H9 (cell line): ENCODE data around the gene PDRG1. TPM values are rescaled to one million over a fixed set of nuclear protein-coding genes. Genes with fewer than 3 reads are reported as not detected.

Source experiments
- DNase-seq: peaks from one replicate; pipeline ENCODE4 v3.0.0-alpha.2; 2017
- H2AFZ ChIP-seq: one replicate; pipeline ENCODE4 v1.6.1; 2013; ENCODE audit warnings: mild to moderate bottlenecking, low read length, control low read depth, moderate library complexity
- H2AK5ac ChIP-seq: 2 replicates; pipeline ENCODE4 v1.6.1; 2013; ENCODE audit warnings: low read length, control low read depth, mixed read lengths; ENCODE audit not compliant: insufficient read length
- H2BK120ac ChIP-seq: one replicate; pipeline ENCODE4 v1.6.1; 2013; ENCODE audit warnings: low read depth, mild to moderate bottlenecking, low read length, control low read depth, inconsistent platforms; ENCODE audit not compliant: poor library complexity, severe bottlenecking
- H2BK12ac ChIP-seq: 2 replicates; pipeline ENCODE4 v1.6.1; 2013; ENCODE audit warnings: low read length, control low read depth, mixed read lengths, low read depth; ENCODE audit not compliant: insufficient read length
- H2BK15ac ChIP-seq: 2 replicates; pipeline ENCODE4 v1.6.1; 2013; ENCODE audit warnings: low read depth, low read length, control low read depth
- H2BK20ac ChIP-seq: one replicate; pipeline ENCODE4 v1.6.1; 2013; ENCODE audit warnings: low read depth, mild to moderate bottlenecking, low read length, control low read depth, inconsistent platforms; ENCODE audit not compliant: poor library complexity, severe bottlenecking
- H2BK5ac ChIP-seq: 2 replicates; pipeline ENCODE4 v1.6.1; 2013; ENCODE audit warnings: low read length, control low read depth, mixed read lengths; ENCODE audit not compliant: insufficient read length
- H3K14ac ChIP-seq: 2 replicates; pipeline ENCODE4 v1.6.1; 2013; ENCODE audit warnings: low read length, control low read depth; ENCODE audit not compliant: insufficient read depth
- H3K18ac ChIP-seq: 2 replicates; pipeline ENCODE4 v1.6.1; 2013; ENCODE audit warnings: low read depth, mild to moderate bottlenecking, mixed read lengths, low read length, control low read depth; ENCODE audit not compliant: insufficient read length
- H3K23ac ChIP-seq: 2 replicates; pipeline ENCODE4 v1.6.1; 2013; ENCODE audit warnings: low read length, control low read depth, mixed read lengths, low read depth; ENCODE audit not compliant: insufficient read length
- H3K23me2 ChIP-seq: 2 replicates; pipeline ENCODE4 v1.6.1; 2013; ENCODE audit warnings: low read depth, mild to moderate bottlenecking, mixed read lengths, low read length, control low read depth; ENCODE audit not compliant: insufficient read length, poor library complexity, severe bottlenecking
- H3K27ac ChIP-seq: 2 replicates; pipeline ENCODE4 v1.5.1; 2013; ENCODE audit warnings: low read length, control low read depth, mixed read lengths, low read depth; ENCODE audit not compliant: insufficient read length
- H3K27me3 ChIP-seq: 2 replicates; pipeline ENCODE4 v1.6.1; 2013; ENCODE audit warnings: low read length, control low read depth, inconsistent platforms; ENCODE audit not compliant: insufficient read depth
- H3K4ac ChIP-seq: 2 replicates; pipeline ENCODE4 v1.6.1; 2013; ENCODE audit warnings: low read depth, mild to moderate bottlenecking, control low read depth, inconsistent platforms, low read length, moderate library complexity
- H3K4me1 ChIP-seq: 2 replicates; pipeline ENCODE4 v1.6.1; 2013; ENCODE audit warnings: low read length, control low read depth, inconsistent platforms; ENCODE audit not compliant: insufficient read depth
- H3K4me2 ChIP-seq: 2 replicates; pipeline ENCODE4 v1.6.1; 2013; ENCODE audit warnings: low read length, control low read depth, mixed read lengths; ENCODE audit not compliant: insufficient read length, insufficient read depth
- H3K56ac ChIP-seq: 2 replicates; pipeline ENCODE4 v1.6.1; 2013; ENCODE audit warnings: low read depth, mild to moderate bottlenecking, mixed read lengths, low read length, control low read depth; ENCODE audit not compliant: insufficient read length
- H3K79me1 ChIP-seq: 2 replicates; pipeline ENCODE4 v1.6.1; 2013; ENCODE audit warnings: low read depth, mild to moderate bottlenecking, moderate library complexity, low read length, control low read depth, inconsistent platforms; ENCODE audit not compliant: insufficient read depth, poor library complexity, severe bottlenecking
- H3K79me2 ChIP-seq: 2 replicates; pipeline ENCODE4 v1.6.1; 2013; ENCODE audit warnings: low read length, control low read depth, inconsistent platforms; ENCODE audit not compliant: insufficient read depth
- H3K9ac ChIP-seq: 2 replicates; pipeline ENCODE4 v1.6.1; 2013; ENCODE audit warnings: low read length, control low read depth, mixed read lengths; ENCODE audit not compliant: insufficient read length; ENCODE audit errors: extremely low read depth
- H3K9me3 ChIP-seq: one replicate; pipeline ENCODE4 v1.6.1; 2013; ENCODE audit warnings: low read depth, low read length, inconsistent platforms; ENCODE audit not compliant: control insufficient read depth
- H3T11ph ChIP-seq: one replicate; pipeline ENCODE4 v1.6.1; 2013; ENCODE audit warnings: mild to moderate bottlenecking, low read length, control low read depth, inconsistent platforms
- H4K20me1 ChIP-seq: one replicate; pipeline ENCODE4 v1.6.1; 2013; ENCODE audit not compliant: control insufficient read depth, insufficient read length, insufficient read depth
- H4K5ac ChIP-seq: 2 replicates; pipeline ENCODE4 v1.6.1; 2013; ENCODE audit warnings: low read depth, mild to moderate bottlenecking, mixed read lengths, low read length, control low read depth; ENCODE audit not compliant: insufficient read length
- H4K8ac ChIP-seq: replicated peaks from 2 replicates; pipeline ENCODE4 v1.6.1; 2013; ENCODE audit warnings: low read length, control low read depth, mixed read lengths, low read depth; ENCODE audit not compliant: insufficient read length
- H4K91ac ChIP-seq: 2 replicates; pipeline ENCODE4 v1.6.1; 2013; ENCODE audit warnings: low read depth, mild to moderate bottlenecking, moderate library complexity, mixed read lengths, low read length, control low read depth; ENCODE audit not compliant: insufficient read length
- H3K27ac Mint-ChIP-seq, 3 experiments: 2 replicates in 2 of 3; 3 replicates in 1 of 3; pipeline ENCODE4 v1.8.0; 2020 to 2021; ENCODE audit warnings: mixed read lengths in 3 of 3, mild to moderate bottlenecking in 1 of 3, moderate library complexity in 1 of 3
- H3K27me3 Mint-ChIP-seq: 2 replicates; pipeline ENCODE4 v1.8.0; 2021; ENCODE audit warnings: low read depth, mild to moderate bottlenecking, moderate library complexity, mixed read lengths
- H3K36me3 Mint-ChIP-seq, 3 experiments: 2 replicates in 2 of 3; 3 replicates in 1 of 3; pipeline ENCODE4 v1.8.0; 2020 to 2021; ENCODE audit warnings: low read depth in 3 of 3, mixed read lengths in 3 of 3; ENCODE audit not compliant: insufficient read depth in 1 of 3
- H3K4me1 Mint-ChIP-seq, 2 experiments: 2 replicates each; pipeline ENCODE4 v1.8.0; 2020; ENCODE audit warnings: mixed read lengths in 2 of 2
- H3K4me3 Mint-ChIP-seq, 2 experiments: 2 replicates in 1 of 2; 3 replicates in 1 of 2; pipeline ENCODE4 v1.8.0; 2020 to 2021; ENCODE audit warnings: mild to moderate bottlenecking in 2 of 2, mixed read lengths in 2 of 2, moderate library complexity in 1 of 2
- H3K9me3 Mint-ChIP-seq, 2 experiments: 2 replicates in 1 of 2; 3 replicates in 1 of 2; pipeline ENCODE4 v1.8.0; 2020; ENCODE audit warnings: mild to moderate bottlenecking in 2 of 2, mixed read lengths in 2 of 2, moderate library complexity in 1 of 2
- whole genome bisulfite sequencing: extraction: QIAGEN DNeasy Blood & Tissue Kit; methylation state at CpG from one replicate; pipeline ENCODE4 v1.1.7; 2013; ENCODE audit warnings: missing lambda C conversion rate, low lambda C conversion rate, mixed read lengths; ENCODE audit not compliant: insufficient read length; ENCODE audit errors: extremely low coverage; 5-methylcytosine and 5-hydroxymethylcytosine counted together
- total RNA-seq: library from RNA; stranded (reverse); gene quantifications from 2 replicates; pipeline ENCODE4 v1.2.1, GENCODE V29; 2021
- TF ChIP-seq, protein P1 (sequence below): fragments of 200-600 bp; sonication (generic); conservative IDR thresholded peaks from 3 replicates; pipeline ENCODE4 v1.8.0; 2021; ENCODE audit warnings: antibody characterized with exemption, mild to moderate bottlenecking

PDRG1 gene
- total RNA-seq, 1 experiment from 2014 or later, result 32.2 TPM

- H3T11ph ChIP-seq, result no peak overlapping the region
- H2BK20ac ChIP-seq, result no peak overlapping the region
- peaks cover 19 to 21% of the 10 kb centered on the region in 2 experiments for H3K4me1 Mint-ChIP-seq
- H3K27me3 Mint-ChIP-seq, result peaks cover 10% of the 10 kb centered on the region
- no peaks in the 10 kb centered on the region for H3K4me1 ChIP-seq
- H2BK15ac ChIP-seq, result no peak overlapping the region
- peaks cover 3% of the 10 kb centered on the region for H4K20me1 ChIP-seq
- no peak overlapping the region for H3K56ac ChIP-seq
- H2AK5ac ChIP-seq, result no peak overlapping the region
- no peaks in the 10 kb centered on the region for H3K23me2 ChIP-seq
- no peak overlapping the region for H2BK12ac ChIP-seq
- no peaks in the 10 kb centered on the region for H3K79me1 ChIP-seq
- H4K91ac ChIP-seq, result no peak overlapping the region
- no CpG with 5 or more reads among the region's 14 CpGs for WGBS
- no peaks in the 10 kb centered on the region for H3K79me2 ChIP-seq
- H3K23ac ChIP-seq, result no peak overlapping the region
- H2BK5ac ChIP-seq, result no peak overlapping the region
- no peak overlapping the region for H3K9ac ChIP-seq
- 0 out of 2 replicates have a peak, but pooled peaks cover 2% of the 10 kb centered on the region for H3K27me3 ChIP-seq
- no peaks in the 10 kb centered on the region for H3K36me3 Mint-ChIP-seq
- H3K9me3 Mint-ChIP-seq, result no peaks in the 10 kb centered on the region
- H3K14ac ChIP-seq, result no peak overlapping the region
- DNase-seq, result no peak
- H3K27ac Mint-ChIP-seq, result no peak overlapping the region
- H2AFZ ChIP-seq, result no peak overlapping the region
- TF ChIP-seq, protein P1, sequence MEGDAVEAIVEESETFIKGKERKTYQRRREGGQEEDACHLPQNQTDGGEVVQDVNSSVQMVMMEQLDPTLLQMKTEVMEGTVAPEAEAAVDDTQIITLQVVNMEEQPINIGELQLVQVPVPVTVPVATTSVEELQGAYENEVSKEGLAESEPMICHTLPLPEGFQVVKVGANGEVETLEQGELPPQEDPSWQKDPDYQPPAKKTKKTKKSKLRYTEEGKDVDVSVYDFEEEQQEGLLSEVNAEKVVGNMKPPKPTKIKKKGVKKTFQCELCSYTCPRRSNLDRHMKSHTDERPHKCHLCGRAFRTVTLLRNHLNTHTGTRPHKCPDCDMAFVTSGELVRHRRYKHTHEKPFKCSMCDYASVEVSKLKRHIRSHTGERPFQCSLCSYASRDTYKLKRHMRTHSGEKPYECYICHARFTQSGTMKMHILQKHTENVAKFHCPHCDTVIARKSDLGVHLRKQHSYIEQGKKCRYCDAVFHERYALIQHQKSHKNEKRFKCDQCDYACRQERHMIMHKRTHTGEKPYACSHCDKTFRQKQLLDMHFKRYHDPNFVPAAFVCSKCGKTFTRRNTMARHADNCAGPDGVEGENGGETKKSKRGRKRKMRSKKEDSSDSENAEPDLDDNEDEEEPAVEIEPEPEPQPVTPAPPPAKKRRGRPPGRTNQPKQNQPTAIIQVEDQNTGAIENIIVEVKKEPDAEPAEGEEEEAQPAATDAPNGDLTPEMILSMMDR, result no peak
- no peak overlapping the region for H2BK120ac ChIP-seq
- H3K4me3 Mint-ChIP-seq, result no peak overlapping the region
- no peaks in the 10 kb centered on the region for H3K9me3 ChIP-seq
- no peak overlapping the region for H3K18ac ChIP-seq
- H4K8ac ChIP-seq, result no peak overlapping the region
- no peak overlapping the region for H3K27ac ChIP-seq
- no peak overlapping the region for H3K4ac ChIP-seq
- H3K4me2 ChIP-seq, result no peak overlapping the region
- H4K5ac ChIP-seq, result no peak overlapping the region
Observed at GRCh38 chr20:31934491-31934890, 17.4 kb downstream of the PDRG1 start.
